ENCODE data around the gene RNF144A. TPM values are rescaled to one million over a fixed set of nuclear protein-coding genes. Genes with fewer than 3 reads are reported as not detected.
A peak's percentile ranks its signal among the peaks of the same experiment; 100 is the strongest.

The RNF144A gene
- total and polyA plus RNA-seq, 2 of the 13 experiments (the other 11 are each of a cell fraction or from before 2014, with no cell fraction given): 13.9 to 16.5 TPM

GRCh38 chr2:6915399-6915798 lies 1.8 kb upstream of the RNF144A start:
- peaks cover 4% of the 10 kb centered on the region for H3K79me2 ChIP-seq (ENCODE audit: insufficient read depth, low read length)

More at GRCh38 chr2:6915399-6915798, 1.8 kb upstream of the RNF144A start:
- H4K20me1 ChIP-seq (ENCODE audit: insufficient read depth, low read length): peaks cover 5% of the 10 kb centered on the region; the same call in 1 of the 2 replicates
- intact Hi-C loops (cut with micrococcal nuclease; ENCODE audit: unreplicated experiment): loop anchor here (2.0 kb wide), 1 partner anchor 17 kb away; no protein-coding TSS in a partner anchor
- H3K36me3 ChIP-seq (replicated peaks in 1 of 2; ENCODE audit: control insufficient read depth in 1 of 2, insufficient read depth in 2 of 2, low read length in 2 of 2): no peaks in the 10 kb centered on the region
- peaks cover 56% of the 10 kb centered on the region for H3K4me1 ChIP-seq (ENCODE audit: insufficient read depth, low read length)
- CTCF ChIA-PET (ENCODE audit: low intra/inter-chr PET ratio, low total read pairs): no interaction called here
- 0 out of 2 replicates have a peak overlapping the region, but pooled peaks have one; percentile 3 for H3K4me2 ChIP-seq (ENCODE audit: low read depth, low read length)
- no peak overlapping the region for H3K4me3 ChIP-seq (replicated peaks in 1 of 3; ENCODE audit: insufficient read depth in 1 of 3, low read depth in 2 of 3, low read length in 3 of 3)
- POLR2A ChIA-PET: interaction anchor here (1.6 kb wide), 1 partner anchor 43 kb away, joined by 4 read pairs; no protein-coding TSS in a partner anchor
- in situ Hi-C loops (cut with HindIII; ENCODE audit: extremely low pct_ligation_motif_present, low pct_unique_long_range_greater_than_20kb): no loop called here
- no peak overlapping the region for H2AFZ ChIP-seq (ENCODE audit: low read length)
- TF ChIP-seq BCL6 (CRISPR knock-in tag; IDR thresholded peaks at IDR 0.05) (0 out of 2 replicates have a peak, but pooled peaks have one; percentile 5), ELF1 (CRISPR knock-in tag; IDR thresholded peaks at IDR 0.05) (no peak), ARNTL (CRISPR knock-in tag; IDR thresholded peaks at IDR 0.05) (peak; percentile 85; the same call in 1 of the 2 replicates), ZNF577 (CRISPR knock-in tag; IDR thresholded peaks at IDR 0.05; ENCODE audit: borderline replicate concordance, low read depth) (no peak), SOX13 (IDR thresholded peaks at IDR 0.05) (no peak), SOX13 (CRISPR knock-in tag; conservative IDR thresholded peaks at IDR 0.05 in 1 of 2, IDR thresholded peaks at IDR 0.05 in 1 of 2) (peak in 1 of 2 experiments; percentile 68; a peak in 2 of 4 replicates), ZFX (CRISPR knock-in tag; IDR thresholded peaks at IDR 0.05; ENCODE audit: low read depth) (peak; percentile 45; the same call in 1 of the 2 replicates), HES4 (CRISPR knock-in tag; IDR thresholded peaks at IDR 0.05; ENCODE audit: borderline replicate concordance) (no peak), MTERF4 (CRISPR knock-in tag; IDR thresholded peaks at IDR 0.05) (no peak), MYNN (CRISPR knock-in tag; IDR thresholded peaks at IDR 0.05; ENCODE audit: low read depth) (no peak), SOX6 (IDR thresholded peaks at IDR 0.05) (no peak), SOX6 (CRISPR knock-in tag; IDR thresholded peaks at IDR 0.05) (peak; percentile 45; the same call in 1 of the 2 replicates), ZNF3 (CRISPR knock-in tag; IDR thresholded peaks at IDR 0.05) (no peak), ZNF407 (CRISPR knock-in tag; IDR thresholded peaks at IDR 0.05; ENCODE audit: not compliant biosample characterization) (no peak), SOX5 (CRISPR knock-in tag; IDR thresholded peaks at IDR 0.05; ENCODE audit: borderline replicate concordance) (peak; percentile 40; the same call in 1 of the 2 replicates)
- no TSS peak for BruUV-seq (replicated peaks)
- no peak overlapping the region for H3K9ac ChIP-seq (ENCODE audit: insufficient read depth, low read depth, low read length)
- FAIRE-seq (no peak), DNase-seq (ENCODE audit: low spot score) (peak; percentile 75), ATAC-seq (no peak)
- H3K27ac ChIP-seq (ENCODE audit: extremely low read length, insufficient read depth, low read length): no peak overlapping the region
- 8% methylated on average over 2 of the region's 2 CpGs for WGBS (ENCODE audit: low lambda C conversion rate)
- no peaks in the 10 kb centered on the region for H3K9me3 ChIP-seq (ENCODE audit: low read length)
- H3K27me3 ChIP-seq (ENCODE audit: control insufficient read depth in 1 of 2, insufficient read depth in 2 of 2, low read length in 2 of 2): peaks cover 1 to 24% of the 10 kb centered on the region in 2 experiments; a peak in 2 of 5 replicates

Data from HepG2 (cell line).